Mesenchymal stem cell (in vitro differentiated cells and primary cell): ENCODE results near the gene ENTHD1.

Experiments used
- DNase-seq: peaks from one replicate; pipeline ENCODE4 v3.0.0-alpha.2; 2013
- H2AFZ ChIP-seq: one replicate; pipeline ENCODE4 v1.6.1; 2013; ENCODE audit warnings: low read depth, mild to moderate bottlenecking, control low read depth, inconsistent platforms, low read length, moderate library complexity
- H2AK5ac ChIP-seq: 2 replicates; pipeline ENCODE4 v1.6.1; 2013; ENCODE audit warnings: low read length, moderate library complexity, mild to moderate bottlenecking, inconsistent platforms; ENCODE audit not compliant: severe bottlenecking
- H2BK120ac ChIP-seq: one replicate; pipeline ENCODE4 v1.6.1; 2013; ENCODE audit warnings: low read depth, mild to moderate bottlenecking, inconsistent platforms, low read length, moderate library complexity
- H2BK12ac ChIP-seq, 2 experiments: one replicate each; pipeline ENCODE4 v1.6.1; 2013; ENCODE audit warnings: inconsistent platforms in 2 of 2, low read length in 2 of 2, mild to moderate bottlenecking in 2 of 2, moderate library complexity in 2 of 2, control low read depth in 1 of 2
- H2BK15ac ChIP-seq: one replicate; pipeline ENCODE4 v1.6.1; 2013; ENCODE audit warnings: mild to moderate bottlenecking, low read depth, inconsistent platforms; ENCODE audit not compliant: poor library complexity, severe bottlenecking
- H2BK5ac ChIP-seq: 2 replicates; pipeline ENCODE4 v1.6.1; 2013; ENCODE audit warnings: low read depth, mild to moderate bottlenecking, low read length, control low read depth, inconsistent platforms; ENCODE audit not compliant: poor library complexity, severe bottlenecking
- H3K14ac ChIP-seq, 2 experiments: one replicate each; pipeline ENCODE4 v1.6.1; 2013; ENCODE audit warnings: inconsistent platforms in 2 of 2, low read length in 2 of 2, control low read depth in 1 of 2, mild to moderate bottlenecking in 1 of 2, moderate library complexity in 1 of 2
- H3K18ac ChIP-seq, 2 experiments: one replicate each; pipeline ENCODE4 v1.6.1; 2013; ENCODE audit warnings: inconsistent platforms in 2 of 2, low read length in 2 of 2, control low read depth in 1 of 2, low read depth in 1 of 2, mild to moderate bottlenecking in 1 of 2
- H3K23ac ChIP-seq, 2 experiments: one replicate each; pipeline ENCODE4 v1.6.1; 2013; ENCODE audit warnings: inconsistent platforms in 2 of 2, low read length in 2 of 2, mild to moderate bottlenecking in 2 of 2, moderate library complexity in 2 of 2, control low read depth in 1 of 2
- H3K27ac ChIP-seq: 2 replicates; pipeline ENCODE4 v1.5.1; 2013; ENCODE audit warnings: mild to moderate bottlenecking, moderate library complexity, low read length, control low read depth, inconsistent platforms; ENCODE audit not compliant: poor library complexity, severe bottlenecking
- H3K27me3 ChIP-seq, 2 experiments: 2 replicates each; pipeline versions ENCODE4 v1.6.1 to v1.7.0; 2013; ENCODE audit warnings: low read length in 2 of 2, mild to moderate bottlenecking in 2 of 2, moderate library complexity in 2 of 2, control low read depth in 1 of 2, inconsistent platforms in 1 of 2; ENCODE audit not compliant: control insufficient read depth in 1 of 2, insufficient read depth in 1 of 2
- H3K36me3 ChIP-seq, 2 experiments: 2 replicates each; pipeline versions ENCODE4 v1.6.1 to v1.7.0; 2013; ENCODE audit warnings: low read length in 2 of 2, control low read depth in 1 of 2, inconsistent platforms in 1 of 2, low read depth in 1 of 2, mild to moderate bottlenecking in 1 of 2; ENCODE audit not compliant: insufficient read depth in 2 of 2, control insufficient read depth in 1 of 2
- H3K4ac ChIP-seq, 2 experiments: one replicate each; pipeline ENCODE4 v1.6.1; 2013; ENCODE audit warnings: inconsistent platforms in 2 of 2, low read length in 2 of 2, mild to moderate bottlenecking in 2 of 2, moderate library complexity in 2 of 2, control low read depth in 1 of 2, low read depth in 1 of 2
- H3K4me1 ChIP-seq: 2 replicates; pipeline ENCODE4 v1.6.1; 2013; ENCODE audit warnings: low read depth, low read length, control low read depth; ENCODE audit not compliant: control insufficient read depth, insufficient read depth
- H3K4me2 ChIP-seq: 2 replicates; pipeline ENCODE4 v1.6.1; 2013; ENCODE audit warnings: low read length, mild to moderate bottlenecking, inconsistent platforms; ENCODE audit not compliant: poor library complexity, severe bottlenecking
- H3K4me3 ChIP-seq, 2 experiments: 2 replicates each; pipeline versions ENCODE4 v1.5.1 to v1.7.0; 2013; ENCODE audit warnings: low read length in 2 of 2, mild to moderate bottlenecking in 2 of 2, control low read depth in 1 of 2, low read depth in 1 of 2; ENCODE audit not compliant: insufficient read depth in 1 of 2
- H3K79me1 ChIP-seq: replicated peaks from 2 replicates; pipeline ENCODE4 v1.6.1; 2013; ENCODE audit warnings: mild to moderate bottlenecking, control low read depth, low read length, inconsistent platforms; ENCODE audit not compliant: poor library complexity, severe bottlenecking
- H3K9ac ChIP-seq: 2 replicates; pipeline ENCODE4 v1.7.0; 2013; ENCODE audit warnings: mild to moderate bottlenecking, low read length, moderate library complexity
- H3K9me3 ChIP-seq: 2 replicates; pipeline ENCODE4 v1.7.0; 2013; ENCODE audit warnings: mild to moderate bottlenecking, low read length; ENCODE audit not compliant: control insufficient read depth
- H4K8ac ChIP-seq: one replicate; pipeline ENCODE4 v1.6.1; 2013; ENCODE audit warnings: inconsistent platforms, mild to moderate bottlenecking, low read length, moderate library complexity
- H4K91ac ChIP-seq: one replicate; pipeline ENCODE4 v1.6.1; 2013; ENCODE audit warnings: mild to moderate bottlenecking, low read length, inconsistent platforms
- WGBS: methylation state at CpG from one replicate; pipeline ENCODE4 v1.1.7; 2013; ENCODE audit warnings: mixed read lengths; 5-methylcytosine and 5-hydroxymethylcytosine counted together

Gene ENTHD1

GRCh38 chr22:39710380-39711150, 183.0 kb downstream of the ENTHD1 start:
- Histone ChIP-seq H3K14ac (no peak overlapping the region), H3K4ac (no peak overlapping the region), H3K27ac (no peak overlapping the region), H4K8ac (no peak overlapping the region), H2BK15ac (no peak overlapping the region), H2BK120ac (no peak overlapping the region), H3K4me2 (no peak overlapping the region), H4K91ac (no peak overlapping the region), H2BK12ac (no peak overlapping the region), H3K9ac (no peak overlapping the region), H2BK5ac (no peak overlapping the region), H2AK5ac (no peak overlapping the region), H3K36me3 (no peaks in the 10 kb centered on the region), H3K18ac (no peak overlapping the region), H3K4me3 (no peak overlapping the region), H3K79me1 (no peaks in the 10 kb centered on the region), H2AFZ (no peak overlapping the region), H3K4me1 (no peaks in the 10 kb centered on the region), H3K9me3 (no peaks in the 10 kb centered on the region), H3K23ac (no peak overlapping the region), H3K27me3 (peaks cover 58 to 82% of the 10 kb centered on the region in 2 experiments)
- 86% methylated on average over 15 of the region's 15 CpGs for WGBS
- no peak for DNase-seq

- H3K23ac ChIP-seq: no peak overlapping the region
- 89% methylated on average over 2 of the region's 5 CpGs for WGBS
- no peaks in the 10 kb centered on the region for H3K9me3 ChIP-seq
- H4K8ac ChIP-seq: no peak overlapping the region
- H2AFZ ChIP-seq: no peak overlapping the region
- no peak overlapping the region for H3K18ac ChIP-seq
- H3K4me3 ChIP-seq: no peak overlapping the region
- H3K9ac ChIP-seq: no peak overlapping the region
- no peaks in the 10 kb centered on the region for H3K36me3 ChIP-seq
- no peaks in the 10 kb centered on the region for H3K79me1 ChIP-seq
- H4K91ac ChIP-seq: no peak overlapping the region
- no peak overlapping the region for H3K4ac ChIP-seq
- no peak overlapping the region for H2BK12ac ChIP-seq
- H3K4me2 ChIP-seq: no peak overlapping the region
- no peaks in the 10 kb centered on the region for H3K4me1 ChIP-seq
- no peak overlapping the region for H2BK120ac ChIP-seq
- H3K27me3 ChIP-seq: peaks cover 52 to 75% of the 10 kb centered on the region in 2 experiments
- H2BK15ac ChIP-seq: no peak overlapping the region
- H3K27ac ChIP-seq: no peak overlapping the region
- no peak overlapping the region for H2BK5ac ChIP-seq
- no peak overlapping the region for H3K14ac ChIP-seq
- no peak overlapping the region for H2AK5ac ChIP-seq
- DNase-seq: no peak
Measured at GRCh38 chr22:39707816-39708215, 185.7 kb downstream of the ENTHD1 start.

DNA sequence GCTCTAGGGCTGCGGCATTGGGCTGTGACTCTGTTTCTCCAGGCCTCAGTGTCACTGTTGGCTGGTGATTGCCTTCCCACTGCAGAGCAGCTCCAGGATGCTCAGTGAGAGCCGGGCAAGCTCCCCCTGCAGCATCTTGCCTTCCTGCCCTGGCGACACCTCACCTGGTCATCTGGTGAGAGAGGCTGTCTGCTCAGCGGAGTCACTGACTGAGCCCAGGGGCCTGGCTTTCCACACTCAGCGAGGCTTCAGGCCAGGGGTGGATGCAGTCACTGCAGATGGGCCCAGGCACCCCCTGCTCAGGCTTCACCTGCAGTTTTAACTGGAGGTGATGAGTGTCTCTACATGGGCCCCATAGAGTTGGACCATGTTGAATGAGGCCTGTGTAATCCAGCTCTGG, 186.2 kb downstream of the ENTHD1 start:
- Histone ChIP-seq H3K27ac (no peak overlapping the region), H3K79me1 (no peaks in the 10 kb centered on the region), H4K91ac (no peak overlapping the region), H2BK5ac (no peak overlapping the region), H3K27me3 (peaks cover 49 to 75% of the 10 kb centered on the region in 2 experiments), H3K9ac (no peak overlapping the region), H3K23ac (no peak overlapping the region), H2BK12ac (no peak overlapping the region), H4K8ac (no peak overlapping the region), H3K18ac (no peak overlapping the region), H2BK15ac (no peak overlapping the region), H2BK120ac (no peak overlapping the region), H3K4me1 (no peaks in the 10 kb centered on the region), H2AFZ (no peak overlapping the region), H3K36me3 (no peaks in the 10 kb centered on the region), H3K4ac (no peak overlapping the region), H3K9me3 (no peaks in the 10 kb centered on the region), H3K14ac (no peak overlapping the region), H3K4me2 (no peak overlapping the region), H2AK5ac (no peak overlapping the region), H3K4me3 (no peak overlapping the region)
- WGBS: 75% methylated on average over 5 of the region's 5 CpGs
- no peak for DNase-seq

GRCh38 chr22:39706376-39707140, 187.0 kb downstream of the ENTHD1 start:
- H2BK15ac ChIP-seq: no peak overlapping the region
- H3K4ac ChIP-seq: no peak overlapping the region
- no peak for DNase-seq
- H3K18ac ChIP-seq: no peak overlapping the region
- no peak overlapping the region for H4K91ac ChIP-seq
- no peak overlapping the region for H3K27ac ChIP-seq
- H3K9me3 ChIP-seq: no peaks in the 10 kb centered on the region
- no peak overlapping the region for H3K14ac ChIP-seq
- H2BK5ac ChIP-seq: no peak overlapping the region
- H3K23ac ChIP-seq: no peak overlapping the region
- H3K36me3 ChIP-seq: no peaks in the 10 kb centered on the region
- H3K79me1 ChIP-seq: no peaks in the 10 kb centered on the region
- H2BK120ac ChIP-seq: no peak overlapping the region
- H4K8ac ChIP-seq: no peak overlapping the region
- no peak overlapping the region for H2BK12ac ChIP-seq
- H3K9ac ChIP-seq: no peak overlapping the region
- no peak overlapping the region for H3K4me3 ChIP-seq
- H3K27me3 ChIP-seq: peaks cover 41 to 75% of the 10 kb centered on the region in 2 experiments
- H3K4me1 ChIP-seq: no peaks in the 10 kb centered on the region
- H3K4me2 ChIP-seq: no peak overlapping the region
- H2AFZ ChIP-seq: no peak overlapping the region
- WGBS: 75% methylated on average over 27 of the region's 27 CpGs
- H2AK5ac ChIP-seq: no peak overlapping the region
